HEK293T (cell line): ENCODE results near the gene DDX24.

Source experiments
- ARNT ChIP-seq: fragments of 450-650 bp; IDR thresholded peaks from 2 replicates; pipeline ENCODE4 v1.6.1; 2017; ENCODE audit warnings: mild to moderate bottlenecking
- BHLHE40 ChIP-seq: fragments of 450-650 bp; IDR thresholded peaks from 2 replicates; pipeline ENCODE4 v1.6.1; 2016; ENCODE audit warnings: mild to moderate bottlenecking, moderate library complexity, borderline replicate concordance
- ELF4 ChIP-seq: fragments of 450-650 bp; IDR thresholded peaks from 2 replicates; pipeline ENCODE4 v1.6.1; 2017; ENCODE audit warnings: antibody characterized with exemption
- FOXA1 ChIP-seq: fragments of 450-650 bp; IDR thresholded peaks from 2 replicates; pipeline ENCODE4 v1.6.1; 2016; ENCODE audit warnings: mild to moderate bottlenecking
- FOXK2 ChIP-seq: fragments of 450-650 bp; IDR thresholded peaks from 2 replicates; pipeline ENCODE4 v1.6.1; 2016; ENCODE audit warnings: mild to moderate bottlenecking
- FOXM1 ChIP-seq: fragments of 450-650 bp; IDR thresholded peaks from 2 replicates; pipeline ENCODE4 v1.6.1; 2017; ENCODE audit warnings: mild to moderate bottlenecking, borderline replicate concordance
- HDGF ChIP-seq: fragments of 450-650 bp; IDR thresholded peaks from 2 replicates; pipeline ENCODE4 v1.6.1; 2017; ENCODE audit warnings: antibody characterized with exemption, borderline replicate concordance
- LEF1 ChIP-seq: fragments of 450-650 bp; IDR thresholded peaks from 2 replicates; pipeline ENCODE4 v1.6.1; 2017; ENCODE audit warnings: mild to moderate bottlenecking, borderline replicate concordance
- SP1 ChIP-seq: fragments of 450-650 bp; IDR thresholded peaks from 2 replicates; pipeline ENCODE4 v1.6.1; 2017
- SUZ12 ChIP-seq: fragments of 450-650 bp; IDR thresholded peaks from 2 replicates; pipeline ENCODE4 v1.6.1; 2016; ENCODE audit warnings: mild to moderate bottlenecking
- TARDBP ChIP-seq: fragments of 450-650 bp; IDR thresholded peaks from 2 replicates; pipeline ENCODE4 v1.6.1; 2016
- ZNF384 ChIP-seq: fragments of 450-650 bp; IDR thresholded peaks from 2 replicates; pipeline ENCODE4 v1.6.1; 2016

GRCh38 chr14:94025720-94026119 lies 55.3 kb downstream of the DDX24 start:
- no peak for TF ChIP-seq TARDBP
- no peak for TF ChIP-seq LEF1
- no peak for TF ChIP-seq FOXK2
- no peak for TF ChIP-seq SUZ12
- TF ChIP-seq ARNT = no peak
- TF ChIP-seq ELF4 = no peak
- no peak for TF ChIP-seq FOXM1
- TF ChIP-seq HDGF = no peak
- TF ChIP-seq SP1 = no peak
- no peak for TF ChIP-seq ZNF384
- no peak for TF ChIP-seq BHLHE40
- no peak for TF ChIP-seq FOXA1
